ENCODE data around the gene KITLG. TPM values are rescaled to one million over a fixed set of nuclear protein-coding genes. Genes with fewer than 3 reads are reported as not detected.

Gene KITLG
- polyA plus RNA-seq, 1 experiment: 35.3 TPM

DNA sequence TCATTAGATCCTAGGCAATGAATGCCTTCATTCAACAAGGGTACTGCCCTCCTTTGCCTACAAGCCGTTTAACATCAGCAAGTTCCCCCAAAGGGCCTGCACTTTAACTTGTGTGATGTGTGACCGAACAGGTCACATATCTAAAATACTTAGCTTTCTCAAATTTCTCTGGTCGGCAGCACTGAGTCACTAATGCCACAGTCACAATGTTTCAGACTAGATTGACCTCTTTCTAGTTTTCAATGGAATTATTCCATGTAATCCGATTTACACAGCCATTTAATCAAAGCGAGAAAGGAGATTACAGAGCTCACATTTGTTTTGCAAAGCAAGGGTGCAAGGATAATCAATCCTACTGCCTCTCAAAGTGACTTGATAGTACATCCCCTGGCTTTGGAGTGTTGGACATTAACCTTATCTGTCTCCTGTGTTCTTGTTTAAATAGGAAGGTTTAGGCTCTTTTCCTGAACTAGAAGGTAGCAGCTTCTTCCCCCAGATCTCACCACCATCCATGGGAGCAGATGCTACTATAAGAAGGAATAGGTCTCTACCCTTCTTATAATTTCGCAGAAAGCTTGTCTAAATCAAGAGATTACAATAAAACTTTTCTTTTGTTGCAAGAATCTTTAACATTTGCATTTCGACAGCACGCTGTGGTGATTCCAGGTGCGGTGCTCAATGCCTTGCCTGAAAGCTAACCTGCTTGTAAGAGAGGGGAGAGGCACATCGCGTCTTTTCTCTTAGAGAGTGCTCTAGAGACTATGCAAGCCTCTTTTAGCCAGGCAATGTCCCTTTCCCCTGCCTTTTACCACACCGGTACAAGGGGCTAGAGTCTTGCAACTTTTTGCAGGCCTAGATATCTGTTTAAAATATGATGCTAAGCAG, 1.8 kb downstream of the KITLG start:
- DNase-seq (ENCODE audit: low read depth, low spot score): no peak
- H3K27me3 ChIP-seq (ENCODE audit: control insufficient read depth, insufficient read depth, low read length): no peaks in the 10 kb centered on the region
- POLR2A ChIA-PET: interaction anchor here (1.2 kb wide), 1 partner anchor 437 kb away, joined by 3 read pairs; the partner anchor contains the start of genes CEP290 and TMTC3
- CTCF ChIA-PET: interaction anchor here (0.6 to 4.1 kb wide), 9 partner anchors 14 to 997 kb away, joined by 3 to 15 read pairs (median 4); no protein-coding TSS in a partner anchor
- no peak overlapping the region for H3K27ac ChIP-seq (ENCODE audit: low read depth, low read length)
- H3K9me3 ChIP-seq (ENCODE audit: control insufficient read depth, insufficient read depth, low read length): no peaks in the 10 kb centered on the region; the same call in 1 of the 2 replicates
- TF ChIP-seq, protein P1, sequence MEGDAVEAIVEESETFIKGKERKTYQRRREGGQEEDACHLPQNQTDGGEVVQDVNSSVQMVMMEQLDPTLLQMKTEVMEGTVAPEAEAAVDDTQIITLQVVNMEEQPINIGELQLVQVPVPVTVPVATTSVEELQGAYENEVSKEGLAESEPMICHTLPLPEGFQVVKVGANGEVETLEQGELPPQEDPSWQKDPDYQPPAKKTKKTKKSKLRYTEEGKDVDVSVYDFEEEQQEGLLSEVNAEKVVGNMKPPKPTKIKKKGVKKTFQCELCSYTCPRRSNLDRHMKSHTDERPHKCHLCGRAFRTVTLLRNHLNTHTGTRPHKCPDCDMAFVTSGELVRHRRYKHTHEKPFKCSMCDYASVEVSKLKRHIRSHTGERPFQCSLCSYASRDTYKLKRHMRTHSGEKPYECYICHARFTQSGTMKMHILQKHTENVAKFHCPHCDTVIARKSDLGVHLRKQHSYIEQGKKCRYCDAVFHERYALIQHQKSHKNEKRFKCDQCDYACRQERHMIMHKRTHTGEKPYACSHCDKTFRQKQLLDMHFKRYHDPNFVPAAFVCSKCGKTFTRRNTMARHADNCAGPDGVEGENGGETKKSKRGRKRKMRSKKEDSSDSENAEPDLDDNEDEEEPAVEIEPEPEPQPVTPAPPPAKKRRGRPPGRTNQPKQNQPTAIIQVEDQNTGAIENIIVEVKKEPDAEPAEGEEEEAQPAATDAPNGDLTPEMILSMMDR (IDR thresholded peaks at IDR 0.05; ENCODE audit: low read depth, low read length): no peak
- peak overlapping the region; percentile 85 for H3K4me3 ChIP-seq (ENCODE audit: low read depth, low read length)

DNA sequence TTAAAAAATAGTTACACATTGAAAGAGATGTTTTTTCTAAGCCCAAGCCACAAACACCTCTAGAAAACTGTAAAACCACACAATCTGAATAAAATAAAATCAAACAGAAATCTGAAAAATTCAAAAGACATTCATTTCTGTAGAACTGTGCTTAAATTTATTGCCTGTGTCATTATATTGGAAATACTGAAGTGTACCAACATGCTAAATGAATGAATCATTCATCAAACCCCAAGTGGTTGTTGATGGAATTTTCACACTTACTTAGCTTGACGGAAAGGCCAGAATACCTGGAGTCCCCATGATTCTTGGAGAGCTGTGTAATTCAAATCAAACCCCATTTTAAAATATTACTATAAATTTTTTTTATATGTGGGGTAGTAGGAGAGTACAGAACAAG, 2.7 kb downstream of the KITLG start:
- ChIA-PET CTCF (interaction anchor here (0.6 to 4.1 kb wide), 6 partner anchors 15 to 424 kb away, joined by 3 to 15 read pairs (median 5); no protein-coding TSS in a partner anchor), POLR2A (interaction anchor here (1.2 kb wide), 1 partner anchor 436 kb away, joined by 3 read pairs; the partner anchor contains the start of genes CEP290 and TMTC3)
- H3K9me3 ChIP-seq (ENCODE audit: control insufficient read depth, insufficient read depth, low read length): no peaks in the 10 kb centered on the region; the same call in 1 of the 2 replicates
- H3K27me3 ChIP-seq (ENCODE audit: control insufficient read depth, insufficient read depth, low read length): no peaks in the 10 kb centered on the region
- no peak for DNase-seq (ENCODE audit: low read depth, low spot score)
- TF ChIP-seq, protein P1 (IDR thresholded peaks at IDR 0.05; ENCODE audit: low read depth, low read length): no peak
- peak overlapping the region; percentile 85 for H3K4me3 ChIP-seq (ENCODE audit: low read depth, low read length)
- no peak overlapping the region for H3K27ac ChIP-seq (ENCODE audit: low read depth, low read length)

DNA sequence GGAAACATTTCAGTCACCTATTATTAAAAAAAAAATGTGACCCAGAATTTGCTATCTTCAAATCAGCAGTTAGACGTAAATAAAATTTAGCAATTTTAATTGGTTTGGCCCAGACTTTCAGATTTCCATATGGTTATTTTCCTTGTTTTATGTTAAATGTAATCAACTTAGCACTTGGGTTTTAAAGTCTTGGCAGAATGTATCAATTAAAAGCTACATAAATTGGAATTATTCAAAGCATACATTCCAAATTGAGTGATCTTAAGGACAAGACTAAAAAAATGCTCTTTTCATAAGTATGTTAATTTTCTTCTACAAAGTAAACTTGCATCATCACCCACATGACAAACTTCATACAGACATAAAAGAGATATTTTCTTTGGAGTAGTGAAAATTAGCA, 3.4 kb downstream of the KITLG start:
- ChIA-PET CTCF (interaction anchor here (0.6 to 4.1 kb wide), 2 partner anchors 57 to 423 kb away, joined by 3 to 15 read pairs; no protein-coding TSS in a partner anchor), POLR2A (interaction anchor here (1.2 kb wide), 1 partner anchor 435 kb away, joined by 3 read pairs; the partner anchor contains the start of genes CEP290 and TMTC3)
- no peak overlapping the region for H3K4me3 ChIP-seq (ENCODE audit: low read depth, low read length)
- H3K27me3 ChIP-seq (ENCODE audit: control insufficient read depth, insufficient read depth, low read length): no peaks in the 10 kb centered on the region
- TF ChIP-seq, protein P1 (IDR thresholded peaks at IDR 0.05; ENCODE audit: low read depth, low read length): no peak
- H3K9me3 ChIP-seq (ENCODE audit: control insufficient read depth, insufficient read depth, low read length): no peaks in the 10 kb centered on the region; the same call in 1 of the 2 replicates
- DNase-seq (ENCODE audit: low read depth, low spot score): no peak
- H3K27ac ChIP-seq (ENCODE audit: low read depth, low read length): no peak overlapping the region

DNA sequence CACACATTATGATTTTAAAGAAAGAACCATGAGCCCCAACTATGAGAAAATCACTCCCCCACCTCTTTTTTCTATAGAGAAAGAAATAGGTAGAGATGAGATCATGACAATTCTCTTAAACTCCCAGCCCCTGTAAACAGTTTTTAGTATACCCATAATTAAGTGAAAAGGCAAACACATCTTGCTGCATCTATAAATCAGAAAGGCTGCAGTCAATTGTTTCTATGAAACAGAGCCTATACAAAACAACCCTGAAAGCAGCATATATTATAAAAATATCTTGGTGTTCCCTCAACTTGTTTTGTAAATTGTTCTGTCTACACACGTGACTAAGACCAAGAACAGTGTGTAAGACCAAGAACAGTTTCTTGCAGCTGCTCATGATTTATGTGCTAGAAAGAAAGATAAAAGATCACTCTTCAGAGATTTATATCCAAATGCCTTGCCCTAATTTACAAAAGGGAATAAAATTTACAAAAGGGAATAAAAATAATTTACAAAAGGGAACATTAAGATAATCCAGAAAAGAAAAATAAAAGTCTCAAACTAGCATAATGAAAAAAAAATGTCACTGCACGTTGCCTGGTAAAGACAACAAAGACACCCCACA, 4.8 kb downstream of the KITLG start:
- TF ChIP-seq, protein P1 (IDR thresholded peaks at IDR 0.05; ENCODE audit: low read depth, low read length): no peak
- H3K27ac ChIP-seq (ENCODE audit: low read depth, low read length): no peak overlapping the region
- ChIA-PET POLR2A (no interaction called here), CTCF (no interaction called here)
- no peak overlapping the region for H3K4me3 ChIP-seq (ENCODE audit: low read depth, low read length)
- DNase-seq (ENCODE audit: low read depth, low spot score): no peak
- H3K9me3 ChIP-seq (ENCODE audit: control insufficient read depth, insufficient read depth, low read length): no peaks in the 10 kb centered on the region; the same call in 1 of the 2 replicates
- no peaks in the 10 kb centered on the region for H3K27me3 ChIP-seq (ENCODE audit: control insufficient read depth, insufficient read depth, low read length)

Measured in AG04450 (cell line).